ENCODE results near the gene UBL3.

The UBL3 gene

DNA sequence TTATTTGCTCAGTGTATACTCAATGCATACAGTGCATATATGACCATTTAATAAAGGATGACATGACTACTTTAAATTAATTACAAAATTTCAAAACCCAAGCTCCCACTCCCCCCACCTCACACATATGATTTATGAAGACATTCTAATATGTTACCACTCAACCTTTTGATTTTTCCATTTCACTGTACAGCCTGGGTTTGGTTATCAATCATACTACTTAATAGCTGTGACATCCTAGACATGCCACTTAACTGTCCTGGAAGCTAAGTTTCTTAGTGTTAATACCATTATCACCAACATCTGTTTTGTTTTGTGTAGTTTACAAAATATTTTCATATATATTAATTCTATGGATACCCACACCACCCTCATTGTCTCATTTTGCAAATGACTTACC lies 42.2 kb downstream of the UBL3 start:
- no peak for DNase-seq

DNA sequence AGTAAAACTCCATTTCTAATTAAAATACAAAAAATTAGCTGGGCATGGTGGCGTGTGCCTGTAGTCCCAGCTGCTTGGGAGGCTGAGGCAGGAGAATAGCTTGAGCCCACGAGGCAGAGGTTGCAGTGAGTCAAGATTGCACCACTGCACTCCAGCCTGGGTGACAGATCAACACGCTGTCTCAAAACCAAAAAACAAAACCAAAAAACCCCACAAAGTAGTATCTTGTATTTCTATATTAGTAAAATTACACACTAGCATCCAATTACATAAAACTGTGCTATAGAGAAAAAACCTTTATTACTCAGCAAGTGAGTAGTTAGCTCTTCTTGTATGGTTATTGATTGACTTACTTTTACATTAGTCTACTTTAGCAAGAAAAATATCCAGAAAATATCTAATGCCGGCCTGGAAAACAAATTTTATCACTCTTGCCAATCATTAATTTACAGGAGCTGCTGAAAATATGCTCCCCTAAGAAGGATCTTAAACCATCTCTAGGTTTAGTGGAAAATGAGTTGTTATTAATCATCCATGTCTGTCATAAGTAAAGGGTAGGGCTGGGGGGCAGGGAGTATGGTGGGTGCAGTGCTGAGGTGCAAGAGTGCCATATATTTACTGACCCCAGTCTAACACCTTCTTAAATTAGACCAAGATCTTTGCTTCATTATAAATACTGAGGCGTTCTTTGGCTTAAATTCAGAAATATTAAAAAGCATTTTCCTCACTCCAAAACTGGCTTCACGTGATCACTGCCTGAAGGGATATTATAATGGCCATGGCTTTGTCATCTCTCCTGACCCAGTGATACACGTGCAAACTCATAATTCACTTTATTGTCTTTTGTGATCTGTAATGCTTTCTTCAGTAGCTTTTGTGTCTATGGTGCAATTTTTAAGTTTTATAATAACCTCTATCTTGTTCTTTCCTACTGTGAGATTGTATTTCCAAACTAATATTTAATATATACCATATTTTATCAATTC lies 44.1 kb downstream of the UBL3 start:
- DNase-seq = peak in 2 of 3 donors; percentile 34 to 47

DNA sequence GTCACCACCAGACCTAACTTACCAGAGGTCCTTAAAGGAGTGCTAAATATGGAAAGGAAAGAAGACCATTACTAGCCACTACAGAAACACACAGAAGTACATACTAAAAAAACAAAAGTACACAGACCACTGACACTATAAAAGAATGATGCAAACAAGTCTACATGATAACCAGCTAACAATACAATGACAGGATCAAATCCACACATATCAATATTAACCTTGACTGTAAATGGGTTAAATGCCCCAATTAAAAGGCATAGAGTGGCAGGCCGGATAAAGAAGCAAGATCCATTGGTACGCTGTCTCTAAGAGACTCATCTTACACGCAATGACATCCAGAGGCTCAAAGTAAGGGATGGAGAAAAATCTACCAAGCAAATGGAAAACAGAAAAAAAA lies 47.2 kb downstream of the UBL3 start:
- DNase-seq = no peak

DNA sequence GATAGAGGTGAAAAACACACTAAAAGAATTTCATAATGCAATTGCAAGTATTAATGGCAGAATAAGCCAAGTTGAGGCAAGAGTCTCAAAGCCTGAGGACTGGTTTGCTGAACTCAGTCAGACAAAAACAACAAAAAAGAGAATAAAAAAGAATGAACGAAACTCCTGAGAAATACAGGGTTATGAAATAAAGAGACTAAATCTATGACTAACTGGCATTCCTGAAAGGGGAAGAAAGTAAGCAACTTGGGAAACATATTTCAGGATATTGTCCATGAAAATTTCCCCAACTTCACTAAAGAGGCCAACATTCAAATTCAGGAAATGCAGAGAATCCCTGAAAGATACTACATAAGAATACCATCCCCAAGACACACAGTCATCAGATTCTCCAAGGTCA lies 47.8 kb downstream of the UBL3 start:
- DNase-seq = peak in 2 of 3 donors; percentile 34 to 54

DNA sequence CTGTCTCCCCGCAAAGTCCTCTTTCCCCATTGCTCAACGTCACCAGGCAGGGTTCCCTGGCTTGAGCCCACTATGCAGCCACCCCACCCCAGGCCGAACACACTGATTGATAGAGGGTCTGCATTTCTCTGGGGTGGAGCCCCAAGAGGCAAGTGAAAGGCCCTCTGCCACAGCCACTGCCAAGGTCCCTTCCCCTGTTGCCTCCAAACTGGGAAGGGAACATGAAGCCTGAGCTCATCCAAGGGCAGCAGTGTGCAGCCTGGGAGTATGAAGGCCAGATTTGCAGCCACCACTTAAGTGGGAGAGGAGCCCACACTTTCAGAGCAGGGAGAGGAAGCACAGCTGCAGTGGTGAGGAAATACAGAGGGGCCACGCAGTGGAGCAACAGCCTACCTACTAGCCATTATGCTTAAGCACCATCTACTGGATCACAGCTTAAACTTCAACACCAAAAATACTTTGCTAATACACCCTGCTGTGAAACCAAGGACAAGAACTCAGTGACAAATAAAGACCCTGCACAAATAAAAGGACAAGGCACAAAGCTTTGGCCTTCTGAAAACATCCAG lies 48.6 kb downstream of the UBL3 start:
- DNase-seq = peak; percentile 49 to 57 (median 53)

DNA sequence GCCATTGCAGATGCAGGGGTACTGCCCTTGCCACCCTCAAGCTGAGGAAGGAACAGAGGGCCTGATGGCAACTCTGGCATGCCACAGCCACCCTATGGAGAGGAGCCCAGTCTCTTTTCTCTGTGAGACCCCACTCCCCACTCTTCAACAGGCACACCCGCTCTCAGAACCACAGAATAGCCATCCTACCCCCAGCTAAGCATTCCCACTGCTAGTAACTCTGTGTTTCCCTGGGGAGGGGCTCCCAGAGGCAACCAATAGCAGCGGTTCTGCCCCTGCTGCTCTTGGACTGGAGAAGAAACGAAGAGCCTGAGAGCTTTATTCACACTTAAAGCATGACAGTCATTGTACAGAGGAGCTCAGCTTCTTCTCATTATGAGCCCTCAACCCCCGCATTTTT lies 49.3 kb downstream of the UBL3 start:
- no peak for DNase-seq

DNA sequence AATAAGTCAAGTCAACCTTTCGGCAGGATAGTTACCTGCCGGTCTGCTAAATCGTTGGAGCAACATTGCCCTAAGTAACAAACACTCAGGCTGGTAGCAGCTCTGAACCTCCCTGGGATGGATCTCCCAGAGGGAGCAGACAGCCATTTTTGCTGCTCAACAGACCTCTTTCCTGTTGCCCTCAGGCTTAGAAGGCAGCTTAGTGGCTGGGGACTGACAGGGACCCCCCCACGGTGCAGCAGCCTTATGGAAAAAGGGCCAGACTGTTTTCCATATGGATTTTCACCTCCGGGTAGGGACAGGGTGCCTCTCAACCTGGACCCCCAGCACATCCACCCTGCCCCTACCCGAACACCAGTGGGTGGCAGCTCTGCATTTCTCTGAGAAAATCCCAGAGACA lies 49.7 kb downstream of the UBL3 start:
- DNase-seq = no peak

DNA sequence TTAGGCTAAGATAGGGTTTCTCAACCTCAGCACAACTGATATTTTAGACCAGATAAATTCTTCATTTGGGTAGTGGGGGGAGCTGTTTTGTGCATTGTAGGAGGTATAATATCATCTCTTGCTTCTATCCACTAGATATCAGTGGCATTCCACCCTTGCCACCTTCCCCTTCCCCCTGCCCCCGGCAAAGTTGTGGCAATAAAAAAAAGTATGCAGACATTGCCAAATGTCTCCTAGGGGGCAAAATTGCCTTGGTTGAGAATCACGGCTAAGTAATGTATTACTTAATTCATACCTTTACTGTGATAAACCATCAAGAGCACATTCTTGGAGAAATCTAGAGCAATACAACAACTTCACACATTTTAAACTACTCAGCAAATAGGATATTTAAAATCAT lies 51.4 kb downstream of the UBL3 start:
- DNase-seq = no peak

DNA sequence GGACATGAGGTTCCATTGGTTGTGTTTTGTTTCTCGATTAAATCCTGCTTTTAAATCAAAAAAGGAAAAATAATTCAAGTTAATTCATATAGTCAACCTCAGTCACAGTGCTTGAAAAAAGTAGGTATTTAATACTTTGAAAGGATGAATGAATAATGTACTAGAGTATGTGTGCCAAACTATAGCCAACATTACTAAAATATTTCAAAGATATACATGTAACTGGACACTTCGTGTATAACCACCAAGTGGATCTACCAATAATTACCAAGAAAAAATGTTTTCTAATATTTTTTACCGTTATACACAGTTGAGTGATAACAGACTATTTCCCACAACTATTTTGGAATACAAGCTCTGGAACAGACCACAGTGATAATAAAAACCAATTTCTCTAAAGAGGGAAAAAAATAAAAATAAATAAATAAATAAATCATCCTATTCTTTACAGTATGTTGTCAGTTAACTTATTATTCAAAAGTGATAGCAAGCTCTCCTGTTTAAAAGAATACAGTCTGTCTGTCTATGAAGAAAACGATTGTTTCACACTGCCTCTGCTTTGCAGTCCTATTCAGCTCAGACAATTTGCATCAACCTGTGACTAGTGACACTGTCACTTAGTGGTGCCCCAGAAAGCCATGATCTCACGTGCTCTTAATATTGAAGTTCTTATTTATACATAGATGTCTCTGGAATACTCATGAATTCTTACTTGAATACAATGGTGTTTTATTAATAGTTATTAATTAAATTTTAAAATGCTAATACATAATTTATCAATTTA lies 58.2 kb downstream of the UBL3 start:
- no peak for DNase-seq

DNA sequence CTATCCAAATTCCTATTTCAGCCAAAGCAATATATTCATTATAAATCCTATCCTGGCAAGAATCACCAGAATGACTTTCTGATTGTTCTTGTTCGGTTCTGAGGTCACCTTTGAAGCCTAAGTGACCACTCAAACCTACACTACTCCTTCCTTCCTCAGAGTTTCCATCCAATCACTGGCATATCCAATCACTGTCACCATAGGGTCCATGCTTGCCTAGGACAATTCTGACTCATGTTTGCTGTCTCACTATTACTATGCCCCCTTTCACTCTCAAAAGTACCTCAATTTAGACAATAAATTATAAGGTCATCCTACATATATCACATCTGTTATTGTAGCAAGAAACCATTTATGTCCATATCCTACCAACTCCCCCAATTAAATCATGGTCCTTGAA lies 58.9 kb downstream of the UBL3 start:
- peak in 1 of 3 donors; percentile 19 for DNase-seq

DNA sequence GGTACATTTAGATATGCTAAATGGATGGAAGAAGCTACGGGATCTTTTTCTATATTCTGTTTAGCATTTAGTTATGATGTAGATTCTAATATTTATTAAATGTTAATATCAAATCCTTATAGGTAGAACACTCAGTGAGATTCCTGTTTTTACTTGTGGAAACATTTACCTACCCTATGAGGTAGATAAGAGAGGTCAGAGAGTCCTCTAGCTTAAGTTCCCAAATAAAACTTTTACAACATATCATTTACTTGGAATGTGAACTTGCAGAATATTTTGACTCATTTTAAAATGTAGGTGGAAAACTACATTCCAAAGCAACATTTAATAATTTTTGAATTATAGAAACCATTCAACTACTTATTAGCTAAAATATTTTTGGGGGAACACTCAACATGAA lies 63.7 kb downstream of the UBL3 start:
- no peak for DNase-seq

DNA sequence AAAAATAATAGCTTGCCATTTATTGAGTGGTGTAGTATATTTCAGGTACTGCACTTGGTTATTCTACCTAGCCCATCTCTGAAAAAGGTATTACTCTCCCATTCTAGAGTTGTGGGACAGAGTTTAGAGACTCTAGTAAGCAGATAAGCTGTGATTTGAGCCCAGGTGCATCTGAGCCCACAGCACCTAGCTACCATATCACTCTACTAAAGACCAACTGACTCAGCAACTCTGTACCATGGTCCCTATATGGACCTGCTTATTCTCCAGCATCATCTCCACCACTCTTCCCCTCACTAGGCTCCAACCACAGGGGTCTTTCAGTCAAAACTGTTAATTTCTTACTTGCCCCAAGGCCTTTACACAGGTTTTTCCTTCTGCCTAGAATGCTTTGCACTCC lies 64.4 kb downstream of the UBL3 start:
- DNase-seq = no peak

DNA sequence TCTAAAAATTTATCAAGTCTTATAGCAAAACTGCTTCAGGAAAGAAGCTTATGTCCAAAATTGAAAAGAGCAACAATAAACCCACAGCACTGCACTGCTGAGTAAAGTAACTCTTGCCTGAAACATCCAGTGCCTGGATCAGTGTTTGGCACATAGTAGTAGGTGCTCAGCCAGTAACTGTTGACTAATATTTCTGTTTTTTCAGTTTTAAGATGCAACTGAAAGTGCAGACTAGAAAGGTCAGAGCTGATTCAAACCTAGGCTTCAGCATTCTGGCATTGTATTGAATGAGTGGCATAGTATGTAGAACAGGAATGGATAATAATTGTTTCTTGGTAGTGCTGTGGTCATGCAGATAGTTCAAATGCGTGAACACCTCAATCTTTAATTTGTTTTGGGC lies 67.6 kb downstream of the UBL3 start:
- no peak for DNase-seq

DNA sequence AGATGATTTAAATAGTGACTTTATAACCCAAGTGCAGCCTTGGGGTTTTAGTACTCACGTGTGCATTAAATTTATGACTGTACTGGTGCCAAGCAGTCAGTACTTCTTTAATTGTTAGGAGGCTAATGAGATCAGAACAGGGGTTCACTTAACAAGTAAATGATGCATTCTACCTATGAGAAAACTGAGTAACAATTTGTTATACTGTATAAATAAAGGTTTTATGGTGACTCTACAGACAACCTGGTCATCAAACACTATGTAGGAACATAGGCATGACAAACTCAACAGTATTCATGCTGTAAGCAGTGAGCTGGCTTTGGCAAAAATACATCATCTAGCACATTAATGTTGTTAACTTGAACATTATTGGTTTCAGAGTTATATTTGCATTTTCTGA lies 75.6 kb downstream of the UBL3 start:
- DNase-seq = no peak

DNA sequence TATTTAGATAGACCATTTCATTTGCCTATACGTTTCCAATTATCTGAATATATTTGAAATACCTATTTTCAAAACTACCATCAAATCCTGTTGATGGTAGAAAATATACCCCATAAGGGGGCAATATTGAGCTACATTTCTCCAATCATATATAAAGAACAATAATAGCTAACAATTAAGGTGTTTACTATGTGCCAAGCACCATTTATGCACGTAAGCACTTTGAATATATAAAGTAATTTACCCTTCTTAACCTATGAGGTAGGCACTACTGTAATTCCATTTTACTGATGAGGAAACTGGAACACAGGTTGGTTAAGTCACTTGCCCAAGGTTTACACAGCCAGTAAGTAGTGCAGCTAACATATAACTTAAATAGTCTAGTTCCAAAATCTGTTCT lies 79.2 kb downstream of the UBL3 start:
- peak; percentile 51 to 71 (median 64) for DNase-seq

DNA sequence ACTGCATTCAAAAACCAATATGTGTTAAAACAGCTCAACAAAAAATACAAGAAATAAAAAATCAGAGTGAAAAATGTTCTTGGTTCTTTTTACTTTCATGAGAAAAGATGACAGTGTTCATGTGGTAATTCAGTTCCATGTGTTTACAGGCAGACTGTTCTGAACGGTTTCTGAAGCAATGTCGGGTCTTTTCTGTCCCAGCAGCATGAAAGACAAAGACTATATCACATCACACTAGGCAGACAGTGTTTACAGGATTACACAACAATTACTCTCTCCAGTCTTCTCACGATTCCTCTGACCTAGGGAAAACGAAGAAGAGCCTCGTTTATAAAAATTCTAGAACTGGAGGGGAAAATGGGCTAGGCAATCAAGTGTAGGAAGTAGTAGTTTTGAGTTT lies 83.4 kb downstream of the UBL3 start:
- DNase-seq = no peak

DNA sequence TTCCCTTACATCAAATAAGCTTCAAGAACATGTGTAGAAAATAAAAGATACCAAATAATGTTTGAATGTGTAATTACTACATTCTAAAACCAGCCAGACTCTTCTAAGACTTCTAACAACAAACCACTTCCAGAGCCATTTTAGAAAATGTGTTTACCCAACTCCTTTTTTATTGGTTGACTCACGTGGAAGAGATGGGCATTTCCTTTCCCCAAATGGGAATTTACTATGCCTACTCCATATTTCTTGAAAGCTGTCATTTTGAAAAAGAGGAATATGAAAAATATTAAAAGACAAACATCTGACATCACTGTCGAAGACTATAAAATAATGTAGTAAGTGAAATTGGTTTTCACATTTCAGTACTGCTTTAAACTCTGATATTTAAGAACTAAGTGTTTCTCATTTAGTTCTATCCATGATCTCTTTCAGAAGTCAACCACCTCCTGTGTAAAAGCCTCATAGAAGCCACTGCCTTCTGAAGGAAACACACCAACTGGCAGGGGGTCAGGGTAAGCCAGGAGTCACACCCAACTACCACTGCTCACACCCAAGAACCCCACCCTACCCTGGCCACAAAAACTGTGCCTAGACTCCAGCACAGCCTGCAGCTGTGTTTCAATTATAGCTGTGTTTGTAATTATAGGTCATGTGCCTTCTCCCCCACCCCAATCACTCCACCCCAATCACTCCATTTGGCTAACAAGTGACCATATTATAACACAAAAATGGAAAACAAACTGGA lies 86.8 kb downstream of the UBL3 start:
- peak in 2 of 3 donors; percentile 18 to 23 for DNase-seq

DNA sequence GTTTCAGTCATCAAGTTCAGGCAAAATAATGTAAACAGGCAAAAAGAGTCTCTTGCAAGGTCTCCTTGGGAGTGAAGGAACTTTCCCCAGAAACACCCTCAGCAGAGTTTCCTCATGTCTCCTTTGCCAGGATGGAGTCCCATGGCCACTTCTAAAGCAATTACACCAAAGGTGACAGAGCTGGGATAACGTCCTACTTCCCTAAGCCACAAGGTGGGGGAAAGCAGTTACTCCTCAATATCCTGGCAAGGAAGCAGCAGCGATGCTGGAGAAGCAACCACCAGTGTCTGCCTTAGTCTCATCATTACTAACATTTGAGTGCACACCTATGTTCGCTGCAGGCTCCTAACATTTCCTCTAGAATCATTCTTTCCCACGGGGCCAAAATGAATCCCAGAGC lies 88.6 kb downstream of the UBL3 start:
- no peak for DNase-seq

DNA sequence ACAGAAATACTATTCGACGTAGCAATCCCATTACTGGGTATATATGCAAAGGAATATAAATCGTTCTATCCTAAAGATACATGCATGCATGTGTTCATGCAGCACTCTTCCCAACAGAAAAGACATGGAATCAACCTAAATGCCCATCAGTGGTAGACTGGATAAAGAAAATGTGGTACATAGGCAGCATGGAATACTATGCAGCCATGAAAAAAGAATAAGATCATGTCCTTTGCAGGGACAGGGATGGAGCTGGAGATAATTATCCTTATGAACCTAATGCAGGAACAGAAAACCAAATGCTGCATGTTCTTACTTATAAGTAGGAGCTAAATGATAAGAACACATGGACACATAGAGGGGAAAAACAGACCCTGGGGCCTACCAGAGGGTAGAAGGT lies 89.3 kb downstream of the UBL3 start:
- no peak for DNase-seq

DNA sequence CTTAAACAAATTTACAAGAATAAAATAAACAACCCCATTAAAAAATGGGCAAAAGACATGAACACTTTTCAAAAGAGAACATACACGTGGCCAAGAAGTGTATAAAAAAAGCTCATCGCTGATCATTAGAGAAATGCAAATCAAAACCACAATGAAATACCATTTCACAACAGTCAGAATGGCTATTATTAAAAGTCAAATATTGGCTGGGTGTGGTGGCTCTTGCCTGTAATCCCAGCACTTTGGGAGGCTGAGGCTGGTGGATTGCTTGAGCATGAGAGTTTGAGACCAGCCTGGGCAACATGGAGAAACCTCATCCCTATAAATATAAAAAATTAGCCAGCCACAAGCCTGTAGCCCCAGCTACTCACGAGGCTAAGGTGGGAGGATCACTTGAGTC lies 89.9 kb downstream of the UBL3 start:
- DNase-seq = no peak

DNA sequence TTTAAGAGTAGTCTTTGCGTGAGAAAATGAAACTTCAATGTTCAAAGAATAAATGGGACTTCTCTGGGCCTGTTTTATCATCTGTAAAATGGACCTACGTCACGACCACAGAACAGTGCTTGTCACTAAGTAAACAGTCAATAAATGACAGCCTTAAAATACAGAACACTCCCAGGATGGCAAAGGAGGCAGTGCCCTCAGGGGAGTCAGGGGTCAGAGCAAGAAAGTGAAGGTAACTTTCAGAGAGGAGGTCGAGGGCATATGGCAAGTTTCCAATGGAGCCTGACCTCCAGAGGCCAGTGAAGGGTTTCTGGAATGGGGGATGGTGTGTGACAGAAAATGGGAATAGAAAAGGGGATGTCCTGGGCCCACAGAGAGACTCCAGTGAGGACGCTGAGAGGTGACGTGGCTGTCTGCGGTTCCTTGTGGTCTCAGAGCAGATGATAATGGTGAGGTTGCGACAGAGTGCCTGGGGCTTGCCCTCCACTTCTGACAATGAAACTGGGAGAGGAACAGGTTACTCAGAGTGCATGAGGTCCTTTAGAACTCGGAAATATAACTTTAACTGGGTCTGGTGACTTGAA lies 91.8 kb downstream of the UBL3 start:
- DNase-seq = peak; percentile 93 to 96 (median 96)

DNA sequence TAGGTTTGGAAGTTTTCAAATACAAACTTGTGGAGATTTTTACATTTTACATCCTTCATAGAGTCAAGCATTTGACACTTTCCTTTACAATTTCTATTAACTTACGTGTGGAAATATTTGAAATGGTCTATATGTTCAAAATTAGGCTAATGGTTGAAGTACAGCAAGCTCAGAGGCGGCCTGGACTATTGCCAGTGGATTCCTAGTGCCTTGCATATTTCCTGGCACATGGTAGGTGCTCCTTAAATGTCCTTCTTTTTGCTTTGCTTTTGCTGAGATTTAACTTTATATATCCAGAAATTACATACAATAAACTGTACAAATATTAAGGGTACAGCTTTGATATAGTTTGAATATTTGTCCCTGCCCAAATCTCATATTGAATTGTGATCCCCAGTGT lies 93.9 kb downstream of the UBL3 start:
- DNase-seq = no peak

DNA sequence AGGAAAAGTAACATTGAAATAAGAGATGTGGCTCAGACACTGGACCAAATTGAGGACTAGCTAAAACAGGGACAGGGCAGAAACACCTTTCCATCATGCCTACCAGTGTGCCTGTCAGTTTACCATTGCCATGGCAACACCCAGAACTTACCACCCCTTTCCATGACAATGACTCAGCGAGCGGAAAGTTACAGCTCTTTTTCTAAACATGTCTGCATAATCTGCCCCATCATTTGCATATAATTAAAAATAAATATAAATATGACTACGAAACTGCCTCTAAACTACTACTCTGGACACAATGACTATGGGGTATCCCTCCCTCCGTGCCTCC lies 96.0 kb downstream of the UBL3 start:
- DNase-seq = peak; percentile 48 to 62 (median 57)

All from suppressor macrophage treated with lipopolysaccharide for 1 hour (primary cell).